ENCODE measurements around the gene TEPSIN. TPM values are rescaled to one million over a fixed set of nuclear protein-coding genes. Genes with fewer than 3 reads are reported as not detected.

The TEPSIN gene
- polyA plus RNA-seq, 10 donors, result 7.7 to 14.8 (median 11.6) TPM

DNA sequence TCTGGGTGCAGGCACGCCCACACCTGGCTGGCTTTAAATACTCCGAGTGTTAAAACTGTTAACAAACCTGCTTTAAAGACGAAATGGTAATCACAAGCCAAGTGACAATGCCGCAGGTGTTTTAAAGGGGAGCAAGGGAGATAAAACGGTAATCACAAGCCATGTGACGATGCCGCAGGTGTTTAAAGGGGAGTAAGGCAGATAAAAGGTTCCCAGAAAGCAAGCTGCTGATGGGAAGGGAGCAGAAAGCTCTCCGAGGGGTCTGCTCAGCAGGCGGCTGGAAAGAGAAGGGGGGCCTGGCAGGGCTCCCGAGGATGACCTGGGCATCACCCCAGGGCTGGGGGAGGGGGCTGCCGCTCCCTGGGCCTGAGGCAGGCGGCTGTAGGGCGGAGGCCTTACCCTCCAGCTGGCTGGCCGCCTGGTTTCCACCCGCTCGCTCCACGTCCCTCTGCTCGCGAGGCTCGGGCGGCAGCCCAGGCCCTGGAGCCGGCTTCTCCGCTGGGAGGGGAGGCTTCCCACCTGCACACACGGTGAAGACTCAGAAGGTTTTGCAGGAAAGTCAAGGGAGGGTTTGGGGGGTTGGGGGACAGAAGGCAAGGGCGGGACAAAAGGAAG lies 12.3 kb upstream of the TEPSIN start:
- peak in 1 of 3 donors; percentile 60 for DNase-seq

DNA sequence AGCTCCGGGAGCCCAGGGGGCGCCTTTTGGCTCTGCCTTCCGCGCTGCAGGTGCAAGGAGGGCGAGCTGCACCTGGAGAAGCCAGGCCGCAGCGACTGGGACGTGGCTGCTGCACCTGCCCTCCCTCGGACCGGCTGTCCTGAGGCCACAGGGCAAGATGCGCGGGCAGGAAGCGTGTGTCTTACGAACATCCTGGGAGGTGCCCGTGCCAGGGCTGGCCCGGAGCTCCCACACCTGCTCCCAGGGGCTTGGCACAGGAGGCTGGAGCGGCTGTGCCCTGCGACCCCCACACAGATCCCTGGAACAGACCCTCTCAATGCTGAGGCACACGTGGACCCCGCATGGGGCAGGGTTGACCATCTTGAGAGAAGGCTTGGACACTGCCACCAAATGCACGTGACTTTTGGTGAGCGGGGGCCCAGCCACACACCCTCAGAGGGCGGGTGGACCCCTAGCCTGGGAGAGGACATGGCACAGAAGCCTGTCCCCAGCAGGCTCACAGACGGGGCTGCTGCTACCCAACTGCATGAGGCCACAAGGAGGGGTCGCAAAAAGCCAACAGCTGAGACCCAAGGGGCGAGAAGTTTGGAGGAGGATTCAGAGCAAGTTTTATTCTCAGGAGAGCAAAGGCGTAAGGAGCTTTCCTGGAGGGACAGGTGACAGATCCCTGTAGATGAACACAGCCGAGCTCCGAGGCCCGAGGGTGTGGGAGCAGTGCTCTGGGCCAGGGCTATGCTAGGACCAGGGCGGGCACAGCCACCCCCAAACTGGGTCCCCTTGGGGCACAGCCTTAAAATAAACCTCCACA lies 11.6 kb upstream of the TEPSIN start:
- no peak for DNase-seq

DNA sequence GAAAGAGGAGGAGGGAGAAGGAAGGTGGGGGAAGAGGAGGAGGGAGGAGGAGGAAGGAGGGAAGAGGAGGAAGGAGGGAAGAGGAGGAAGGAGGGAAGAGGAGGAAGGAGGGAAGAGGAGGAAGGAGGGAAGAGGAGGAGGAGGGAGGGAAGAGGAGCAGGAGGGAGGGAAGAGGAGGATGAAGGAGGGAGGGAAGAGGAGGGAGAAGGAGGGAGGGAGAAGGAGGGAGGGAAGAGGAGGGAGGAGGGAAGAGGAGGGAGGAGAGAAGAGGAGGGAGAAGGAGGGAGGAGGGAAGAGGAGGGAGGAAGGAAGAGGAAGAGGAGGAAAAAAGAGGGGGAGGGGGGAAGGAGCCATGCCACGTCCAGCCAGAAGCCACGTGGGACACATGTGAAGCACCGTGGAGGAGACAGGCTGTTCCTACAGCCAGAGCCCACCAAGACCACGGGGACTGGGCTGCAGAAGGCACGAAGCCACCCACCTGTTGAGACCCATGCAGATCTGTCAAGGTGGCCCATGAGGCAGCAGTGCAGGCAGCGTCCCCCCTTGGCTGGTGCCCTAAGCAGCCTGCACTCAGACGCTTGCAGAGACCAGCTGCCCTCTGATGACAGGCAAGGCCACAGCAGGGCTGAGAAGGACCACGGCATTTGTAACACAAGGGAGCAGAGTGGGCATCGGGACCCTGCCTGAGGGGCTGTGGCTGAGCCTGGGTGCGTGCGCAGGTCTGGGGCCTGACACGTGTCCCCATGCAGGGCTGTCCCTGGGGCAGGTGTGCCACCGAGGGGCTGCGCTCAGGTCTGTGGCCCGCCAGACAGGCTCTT lies 10.6 kb upstream of the TEPSIN start:
- DNase-seq, result no peak

DNA sequence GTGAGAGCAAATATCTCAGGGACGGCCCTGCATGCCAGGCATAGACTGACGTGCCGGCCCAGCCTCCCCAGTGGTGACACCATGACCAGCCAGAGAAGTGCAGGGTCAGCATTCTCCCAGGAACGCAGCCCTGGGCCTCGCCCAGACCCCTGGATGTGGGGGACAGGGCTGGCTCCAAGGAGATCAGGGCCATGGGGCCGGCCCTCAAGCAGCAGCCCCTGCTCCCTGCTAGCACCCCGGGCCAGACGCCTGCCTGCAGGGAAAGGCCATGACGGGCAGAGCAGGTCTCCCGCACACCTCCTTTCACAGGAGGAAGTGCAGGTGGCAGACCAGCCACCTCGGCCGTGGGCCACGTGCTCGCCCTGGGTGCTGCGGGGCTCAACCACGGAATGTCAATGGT lies 9.8 kb upstream of the TEPSIN start:
- DNase-seq, result no peak

DNA sequence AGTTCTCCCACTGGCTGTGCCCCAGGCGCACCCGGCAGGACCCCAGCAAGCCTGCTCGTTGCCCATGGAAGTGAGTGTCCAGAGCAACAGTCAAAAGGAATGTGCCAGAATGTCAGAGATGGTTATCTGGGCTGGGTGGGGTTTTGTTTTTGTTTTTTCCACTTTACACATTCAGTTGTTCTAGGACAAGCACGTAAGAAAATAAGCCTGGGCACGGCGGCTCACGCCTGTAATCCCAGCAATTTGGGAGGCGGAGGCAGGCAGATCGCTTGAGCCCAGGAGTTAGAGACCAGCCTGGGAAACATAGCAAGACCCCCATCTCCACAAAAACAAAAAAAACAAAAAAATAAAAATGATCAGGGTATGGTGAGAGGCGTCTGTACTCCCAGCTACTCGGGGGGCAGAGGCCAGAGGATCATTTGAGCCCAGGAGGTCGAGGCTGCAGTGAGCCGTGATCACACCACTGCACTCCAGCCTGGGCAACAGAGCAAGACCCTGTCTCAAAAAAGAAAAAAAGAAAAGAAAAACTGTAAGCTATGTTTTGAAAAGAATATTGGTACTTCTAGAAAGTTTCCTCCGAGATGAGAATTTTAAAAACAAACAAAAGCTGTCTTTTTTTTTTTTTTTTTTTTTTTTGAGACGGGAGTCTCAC lies 8.6 kb upstream of the TEPSIN start:
- no peak for DNase-seq

DNA sequence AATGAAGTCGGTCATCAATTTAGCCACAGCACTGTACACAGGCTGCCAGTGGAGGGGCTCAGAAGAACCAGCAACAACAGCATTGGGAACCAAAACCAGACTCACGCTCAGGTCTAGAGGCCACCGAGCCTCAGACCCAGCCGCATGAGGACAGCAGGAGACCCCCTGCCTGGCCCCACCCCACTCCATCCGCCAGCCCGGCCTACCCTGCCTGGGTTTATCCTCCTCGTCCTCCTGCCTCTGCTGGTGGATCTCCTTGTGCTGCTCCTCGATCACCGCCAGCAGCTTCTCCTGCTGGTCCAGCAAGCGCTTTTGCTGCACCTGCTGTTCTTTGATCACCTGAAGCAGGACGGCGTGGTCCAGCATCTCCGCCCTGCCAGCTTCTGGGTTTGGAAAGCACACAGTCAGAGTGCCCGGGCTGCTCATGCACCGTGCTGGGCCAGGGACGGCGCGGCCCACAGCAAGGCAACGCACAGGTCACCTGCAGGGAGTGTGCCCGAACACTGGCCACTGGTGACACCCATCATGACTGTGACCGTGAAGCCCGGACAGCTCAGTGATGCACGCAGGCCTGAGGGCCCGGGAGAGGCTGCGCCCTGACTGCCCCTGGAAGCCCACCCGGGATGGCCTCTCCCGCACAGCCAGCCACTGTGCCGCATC lies 8.0 kb upstream of the TEPSIN start:
- DNase-seq, result no peak

DNA sequence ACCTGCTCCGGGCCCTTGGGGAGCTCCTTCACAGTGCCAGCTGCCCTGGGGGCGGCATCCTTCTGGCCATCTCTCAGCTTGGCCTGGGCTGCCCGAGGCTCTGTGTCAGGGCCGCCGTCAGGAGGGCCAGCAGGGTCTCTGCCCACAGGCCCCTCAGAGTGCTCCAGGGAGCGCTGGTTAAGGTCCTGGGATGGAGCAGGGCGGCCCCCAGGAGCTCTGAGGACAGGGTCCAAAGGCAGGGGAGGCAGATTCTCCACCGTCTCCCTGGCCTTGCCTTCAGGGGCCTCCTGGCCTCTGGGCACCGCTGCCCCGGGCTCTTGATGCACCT lies 7.5 kb upstream of the TEPSIN start:
- DNase-seq, result no peak

DNA sequence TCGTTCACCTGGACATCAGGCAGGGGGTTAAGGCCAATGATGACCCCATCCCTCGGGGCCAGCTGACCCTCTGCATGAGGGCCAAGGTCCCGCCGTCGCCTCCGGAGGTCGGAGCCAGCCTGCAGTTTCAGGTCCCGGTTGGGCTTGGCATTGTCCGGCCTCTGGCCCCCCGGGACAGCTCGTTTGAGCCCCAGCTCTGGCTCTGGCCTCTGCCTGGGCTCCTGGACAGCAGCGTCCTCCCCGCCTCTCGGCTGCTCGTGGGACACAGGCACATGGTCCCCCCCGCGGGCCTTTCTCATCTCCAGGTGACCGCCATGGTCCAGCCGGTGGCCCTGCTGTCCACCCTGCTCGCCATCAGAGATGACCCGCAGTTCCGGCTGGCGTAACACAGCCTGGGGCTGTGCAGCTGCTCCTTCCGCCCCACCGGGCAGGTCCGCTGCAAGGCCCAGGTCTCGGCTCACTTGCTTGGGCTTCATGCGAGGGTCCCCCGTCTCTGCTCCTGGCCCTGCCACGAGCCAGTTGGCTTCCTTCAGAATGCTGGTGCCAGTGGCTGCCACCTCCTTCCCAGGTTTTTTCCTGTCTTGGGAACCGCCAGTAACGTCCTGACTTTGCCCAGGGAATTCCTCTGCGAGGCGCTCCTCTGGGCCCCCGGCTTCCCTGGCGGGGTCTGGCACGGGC lies 6.9 kb upstream of the TEPSIN start:
- DNase-seq, result no peak

DNA sequence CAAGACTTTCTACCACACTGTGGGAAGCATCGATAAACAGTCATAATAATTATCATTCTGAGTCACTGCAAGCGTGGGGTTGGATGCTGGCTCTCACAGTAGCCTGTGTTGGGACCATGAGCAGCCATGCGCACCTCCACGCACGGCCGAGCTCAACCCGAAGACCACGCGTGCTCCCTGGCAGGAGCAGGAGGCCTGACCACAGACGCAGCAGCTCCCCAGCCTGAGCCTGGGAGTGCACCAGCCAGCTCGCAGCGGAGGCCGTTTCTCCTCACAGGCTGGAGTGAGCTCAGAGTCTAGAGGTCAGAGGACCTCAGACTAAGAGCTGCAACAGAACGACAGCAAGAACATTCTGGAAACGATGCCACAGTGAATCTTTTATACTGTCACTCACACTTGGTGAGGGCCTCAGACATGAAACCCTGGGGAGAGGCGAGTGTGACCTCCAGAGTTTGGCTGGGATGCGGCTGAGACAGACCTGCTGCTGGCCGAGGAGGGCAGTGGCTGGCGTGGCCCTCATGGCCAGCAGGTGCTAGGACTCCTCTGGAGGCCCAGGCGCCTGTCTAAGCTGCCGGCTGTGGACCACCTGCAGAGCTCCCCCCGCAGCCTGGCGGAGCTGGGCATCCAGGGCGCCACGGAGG lies 6.3 kb upstream of the TEPSIN start:
- no peak for DNase-seq

DNA sequence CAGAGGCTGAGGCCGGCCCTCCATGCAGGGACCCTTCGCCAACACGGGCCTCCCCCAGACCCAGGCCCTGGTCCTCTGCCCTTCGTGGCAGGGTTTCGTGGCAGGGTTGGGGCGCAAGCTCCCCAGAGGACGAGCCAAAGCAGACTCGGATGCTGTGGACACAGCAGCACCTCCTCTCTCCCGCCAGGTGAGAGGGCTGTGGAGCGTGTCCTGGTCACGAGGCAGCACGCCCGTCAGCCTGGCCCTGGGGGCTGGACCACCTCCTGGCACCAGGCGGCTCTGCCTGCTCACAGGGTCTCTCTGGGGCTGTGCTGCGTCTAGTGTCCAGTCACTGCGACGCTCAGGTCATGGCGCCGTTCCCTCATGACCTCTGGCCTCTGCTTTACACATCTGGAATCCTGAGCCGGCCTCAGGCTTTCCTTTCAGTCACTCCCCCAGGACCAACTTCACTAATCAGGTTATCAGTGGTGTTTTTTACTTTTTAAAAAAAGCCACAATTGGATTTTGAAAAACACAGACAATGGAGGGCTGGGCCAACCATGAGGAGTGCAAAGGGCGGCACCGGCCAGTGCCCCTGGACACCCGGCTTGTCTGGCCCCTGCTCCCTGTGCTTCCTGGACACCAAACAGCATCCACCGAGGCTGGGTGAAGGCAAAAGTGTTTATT lies 5.6 kb upstream of the TEPSIN start:
- DNase-seq, result no peak

DNA sequence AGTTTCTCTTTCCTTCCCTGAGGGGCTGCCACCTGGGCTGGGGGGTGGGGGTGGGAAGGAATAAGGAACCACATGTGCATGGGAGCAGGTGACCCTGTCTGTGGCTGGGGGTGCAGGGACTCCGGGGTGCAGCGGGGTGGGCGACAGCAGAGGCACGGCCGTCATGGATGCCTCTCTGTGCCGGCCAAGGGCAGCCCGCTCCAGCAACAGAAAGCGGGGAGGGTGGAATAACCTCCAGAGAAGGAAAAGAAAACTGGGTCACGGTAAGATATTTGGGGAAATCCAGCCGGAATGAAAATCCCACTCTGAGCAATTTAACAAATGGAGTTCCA lies 4.4 kb upstream of the TEPSIN start:
- no peak for DNase-seq

DNA sequence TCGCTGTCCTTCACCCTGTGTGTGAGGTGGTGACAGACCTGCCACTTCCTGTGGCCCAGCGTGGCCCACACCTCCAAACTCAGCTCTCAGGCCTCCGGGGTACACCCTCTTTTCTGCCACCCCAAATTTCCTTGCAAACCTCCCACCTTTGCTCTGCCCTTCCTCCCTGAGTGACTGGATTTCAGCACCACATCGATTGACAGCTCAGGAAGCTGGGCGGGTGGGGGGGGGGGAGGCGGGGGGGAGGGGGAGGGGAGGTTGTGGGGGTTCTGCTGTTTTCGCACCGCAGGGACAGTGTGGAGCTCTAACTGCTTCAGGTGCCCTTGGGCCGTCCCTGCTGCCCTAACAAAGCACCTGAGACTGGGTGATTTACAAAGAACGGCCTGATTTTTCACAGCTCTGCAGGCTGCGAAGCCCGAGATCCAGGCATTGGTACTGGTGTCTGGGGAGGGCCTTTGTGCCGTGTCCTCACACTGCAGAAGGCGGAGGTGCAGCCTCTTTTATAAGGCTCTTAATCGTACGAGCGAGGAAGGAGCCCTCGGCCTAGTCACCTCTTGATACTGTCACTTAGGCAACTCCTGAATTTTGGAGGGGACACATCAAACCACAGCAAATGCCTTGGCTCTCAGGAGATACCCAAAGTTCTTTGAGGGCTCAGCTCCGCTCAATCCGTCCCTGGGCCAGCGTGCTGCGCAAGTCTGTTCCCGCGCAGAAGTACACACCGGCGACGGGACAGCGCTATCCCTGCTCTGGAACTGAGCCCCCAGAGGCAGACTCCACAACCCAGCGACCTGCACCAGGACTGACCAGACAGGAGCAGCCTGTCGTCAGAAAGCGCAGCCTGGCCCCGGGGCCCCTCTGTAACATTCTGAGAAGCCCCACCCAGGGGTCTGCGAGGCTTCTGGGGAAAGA lies 3.8 kb upstream of the TEPSIN start:
- DNase-seq, result no peak

DNA sequence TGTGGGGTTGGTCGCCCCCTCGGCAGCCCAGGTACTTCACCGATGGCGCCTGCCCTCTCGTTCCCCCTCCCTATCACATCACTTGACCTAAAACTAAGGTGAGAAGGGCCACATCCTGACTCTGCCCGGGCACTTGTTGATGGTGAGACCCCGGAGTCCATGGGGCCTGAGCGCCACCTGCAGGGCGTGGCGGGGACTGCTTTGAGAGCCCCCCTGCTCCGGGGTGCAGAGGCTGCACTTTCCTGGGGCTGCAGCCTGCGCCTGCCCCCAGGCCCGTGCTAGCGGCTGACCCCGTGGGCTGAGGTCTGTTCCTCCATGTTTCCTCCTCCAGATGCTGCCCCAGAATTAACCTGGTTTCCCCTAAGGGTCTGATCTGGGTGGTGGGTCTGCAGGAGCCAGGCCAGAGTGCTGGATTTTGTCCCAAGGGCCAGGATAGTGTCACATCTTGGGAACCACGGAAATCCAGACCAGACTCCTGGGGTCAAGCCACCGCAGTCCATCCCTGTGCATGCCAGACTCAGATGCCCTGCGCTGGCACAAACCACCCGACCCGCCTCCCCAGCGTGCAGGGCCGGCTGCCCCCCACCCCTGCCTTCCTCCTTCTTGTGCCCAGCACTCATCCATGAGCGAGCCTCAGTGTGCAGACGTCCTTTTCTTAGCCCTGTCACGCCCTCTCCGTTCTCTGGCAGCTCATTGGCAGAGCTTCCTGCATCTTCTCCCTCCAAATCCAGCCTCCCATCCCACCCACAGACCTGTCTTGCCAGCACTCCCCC lies 3.0 kb upstream of the TEPSIN start:
- peak in 1 of 3 donors; percentile 67 for DNase-seq

DNA sequence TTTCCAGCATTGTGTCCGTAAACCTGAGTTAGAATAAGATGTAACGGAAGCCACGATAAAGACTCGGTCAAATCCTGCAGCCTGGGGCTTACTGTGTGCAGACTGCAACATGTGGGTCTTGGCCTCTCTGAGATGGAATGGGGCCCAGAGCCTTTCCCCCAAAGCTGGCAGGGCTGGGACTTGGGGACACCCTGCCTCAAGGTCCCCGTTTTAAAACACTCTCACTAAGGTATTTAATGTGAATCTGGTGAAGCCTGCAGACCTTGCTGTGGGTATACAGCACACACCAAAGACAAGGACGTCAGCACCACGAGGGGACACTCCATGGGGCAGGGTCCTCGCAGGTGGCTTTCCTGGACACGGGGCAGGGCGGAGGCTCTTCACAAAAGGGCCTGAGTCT lies 2.3 kb upstream of the TEPSIN start:
- DNase-seq, result no peak

DNA sequence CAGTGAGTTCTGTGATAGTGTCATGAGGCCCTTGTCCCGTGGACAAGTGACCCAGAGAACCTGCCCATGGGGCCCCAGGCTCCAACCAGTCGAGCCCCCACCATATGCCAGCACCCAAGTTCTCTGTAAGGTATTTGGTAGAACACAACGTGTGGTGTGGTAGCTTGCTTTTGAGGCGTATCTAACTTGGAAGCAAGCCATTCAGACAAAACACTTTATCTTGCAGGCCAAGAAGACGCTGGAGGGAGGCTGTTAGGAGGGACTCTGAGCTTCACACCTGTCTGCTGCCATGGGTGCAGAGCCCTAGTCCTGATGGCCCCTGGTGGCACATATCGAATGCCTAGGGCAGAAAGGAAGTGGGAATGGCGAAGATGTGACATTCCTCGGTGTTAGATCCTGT lies 1.9 kb upstream of the TEPSIN start:
- no peak for DNase-seq

DNA sequence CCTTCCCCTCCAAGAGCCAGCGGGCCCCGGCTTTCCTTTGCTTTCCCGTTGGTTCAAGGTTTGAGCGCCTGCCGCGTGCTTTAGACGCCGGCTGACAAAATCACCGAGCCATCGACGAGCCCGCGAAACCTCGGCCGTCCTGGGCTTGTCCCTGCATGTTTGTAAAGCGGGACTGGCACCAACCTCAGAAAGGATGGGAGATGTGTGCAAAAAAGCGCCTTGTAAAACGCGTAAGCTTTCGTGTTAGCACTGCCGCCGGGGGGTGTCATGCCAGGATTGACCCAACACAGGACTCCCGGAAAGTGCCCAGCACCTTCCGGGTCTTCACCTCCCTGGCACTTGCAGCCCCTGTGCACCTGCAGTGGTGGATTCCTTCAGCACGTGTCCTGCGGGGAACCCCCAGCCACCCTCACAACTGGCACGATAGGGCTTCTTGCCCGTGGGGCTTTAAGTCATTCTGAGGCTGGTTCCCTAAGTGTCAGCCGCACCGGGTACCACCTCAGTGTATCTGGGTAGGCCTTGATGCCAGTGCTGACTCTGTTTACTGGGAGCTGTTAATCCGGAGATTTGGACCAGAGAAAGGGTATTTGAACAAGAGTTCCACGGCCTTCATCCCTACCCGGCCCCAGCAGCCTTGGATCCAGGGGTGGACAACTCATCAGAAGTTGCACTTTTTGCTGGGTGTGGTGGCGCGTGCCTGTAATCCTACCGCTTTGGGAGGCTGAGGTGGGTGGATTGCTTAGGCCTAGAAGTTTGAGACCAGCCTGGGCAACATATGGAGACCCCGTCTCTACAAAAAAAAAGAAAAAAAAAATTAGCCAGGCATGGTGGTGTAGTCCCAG lies 1.1 kb upstream of the TEPSIN start:
- DNase-seq, result peak in 1 of 3 donors; percentile 48

DNA sequence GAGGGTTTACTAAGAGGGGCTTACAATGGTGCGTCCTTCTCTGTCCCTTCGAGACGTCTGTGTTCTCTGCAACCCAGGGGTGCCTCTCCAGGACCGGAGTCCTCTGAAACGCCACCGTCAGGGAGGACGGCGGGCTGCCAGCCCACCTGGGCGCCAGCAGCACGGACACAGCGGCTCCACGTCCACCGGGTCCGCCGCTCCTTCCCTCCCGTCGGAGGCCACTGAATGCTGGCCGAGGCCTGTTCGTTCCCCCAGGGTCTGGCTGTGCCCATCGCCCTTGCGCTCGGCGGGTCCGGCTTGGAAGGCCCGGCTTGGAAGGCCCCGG lies 403 bp downstream of the TEPSIN start:
- DNase-seq, result no peak

Data from muscle of back (tissue), 11 donors.